ENCODE measurements around the gene IER5L.
A peak's percentile ranks its signal among the peaks of the same experiment; 100 is the strongest.

Gene IER5L

GRCh38 chr9:129213551-129213950 is 35.5 kb upstream of the IER5L start:
- Histone ChIP-seq H2BK120ac (ENCODE audit: low read depth, low read length) (no peak overlapping the region), H3K36me3 (ENCODE audit: control insufficient read depth in 1 of 2, insufficient read depth in 2 of 2, low read depth in 1 of 2, low read length in 2 of 2) (no peaks in the 10 kb centered on the region), H3K9me3 (ENCODE audit: control insufficient read depth, low read length) (no peaks in the 10 kb centered on the region), H3K9ac (ENCODE audit: low read length) (no peak overlapping the region), H3K79me1 (replicated peaks; ENCODE audit: low read length, poor library complexity, severe bottlenecking) (no peaks in the 10 kb centered on the region), H3K4me3 (ENCODE audit: insufficient read depth in 1 of 2, low read depth in 1 of 2, low read length in 2 of 2) (no peak overlapping the region), H3K14ac (ENCODE audit: low read length in 2 of 2) (no peak overlapping the region), H3K4ac (ENCODE audit: low read depth in 1 of 2, low read length in 2 of 2) (no peak overlapping the region), H2AK5ac (ENCODE audit: low read length, severe bottlenecking) (no peak overlapping the region), H2BK12ac (ENCODE audit: low read length in 2 of 2) (no peak overlapping the region), H3K27me3 (ENCODE audit: control insufficient read depth in 1 of 2, insufficient read depth in 1 of 2, low read length in 2 of 2) (peaks cover 0 to 3% of the 10 kb centered on the region in 2 experiments), H3K23ac (ENCODE audit: low read length in 2 of 2) (no peak overlapping the region), H3K4me2 (ENCODE audit: low read length, poor library complexity, severe bottlenecking) (no peak overlapping the region), H3K27ac (ENCODE audit: low read length, poor library complexity, severe bottlenecking) (no peak overlapping the region), H4K8ac (ENCODE audit: low read length) (no peak overlapping the region), H2BK15ac (ENCODE audit: low read depth, poor library complexity, severe bottlenecking) (no peak overlapping the region), H2AFZ (ENCODE audit: low read depth, low read length) (no peak overlapping the region), H2BK5ac (ENCODE audit: low read depth, low read length, poor library complexity, severe bottlenecking) (no peak overlapping the region), H3K4me1 (ENCODE audit: control insufficient read depth, insufficient read depth, low read depth, low read length) (no peaks in the 10 kb centered on the region), H3K18ac (ENCODE audit: low read depth in 1 of 2, low read length in 2 of 2) (no peak overlapping the region), H4K91ac (ENCODE audit: low read length) (no peak overlapping the region)
- WGBS = 94% methylated on average over 4 of the region's 5 CpGs
- no peak for DNase-seq

DNA sequence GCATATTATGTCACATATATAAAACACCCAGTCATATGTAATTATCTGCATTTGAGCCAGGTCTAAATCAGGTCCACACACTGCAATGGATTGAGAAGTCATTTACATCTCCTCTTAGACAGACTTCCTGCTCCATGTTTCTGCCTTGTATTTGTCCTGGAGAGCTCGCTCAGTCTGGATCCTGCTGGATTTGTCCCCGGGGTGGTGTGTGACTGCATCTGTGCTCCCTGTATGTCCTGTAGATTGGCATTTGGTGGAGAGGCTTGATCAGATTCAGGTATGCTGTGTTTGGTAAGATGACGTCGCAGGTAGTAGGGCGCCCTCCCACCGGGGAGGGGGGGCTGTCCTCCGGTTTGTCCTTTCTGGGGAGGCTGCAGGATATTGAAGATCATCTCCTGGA is 33.6 kb upstream of the IER5L start:
- no peak overlapping the region for H4K91ac ChIP-seq (ENCODE audit: low read length)
- no peak overlapping the region for H2BK15ac ChIP-seq (ENCODE audit: low read depth, poor library complexity, severe bottlenecking)
- no peak overlapping the region for H3K14ac ChIP-seq (ENCODE audit: low read length in 2 of 2)
- H3K9me3 ChIP-seq (ENCODE audit: control insufficient read depth, low read length) = no peaks in the 10 kb centered on the region
- no peak overlapping the region for H2BK120ac ChIP-seq (ENCODE audit: low read depth, low read length)
- no peak overlapping the region for H4K8ac ChIP-seq (ENCODE audit: low read length)
- no peak overlapping the region for H3K18ac ChIP-seq (ENCODE audit: low read depth in 1 of 2, low read length in 2 of 2)
- no peak overlapping the region for H2BK12ac ChIP-seq (ENCODE audit: low read length in 2 of 2)
- no peak overlapping the region for H3K4me2 ChIP-seq (ENCODE audit: low read length, poor library complexity, severe bottlenecking)
- 79% methylated on average over 7 of the region's 7 CpGs for WGBS
- no peak overlapping the region for H2AFZ ChIP-seq (ENCODE audit: low read depth, low read length)
- H3K4me3 ChIP-seq (ENCODE audit: insufficient read depth in 1 of 2, low read depth in 1 of 2, low read length in 2 of 2) = no peak overlapping the region
- no peak overlapping the region for H3K9ac ChIP-seq (ENCODE audit: low read length)
- H2BK5ac ChIP-seq (ENCODE audit: low read depth, low read length, poor library complexity, severe bottlenecking) = no peak overlapping the region
- H3K27me3 ChIP-seq (ENCODE audit: control insufficient read depth in 1 of 2, insufficient read depth in 1 of 2, low read length in 2 of 2) = no peaks in the 10 kb centered on the region
- H3K4me1 ChIP-seq (ENCODE audit: control insufficient read depth, insufficient read depth, low read depth, low read length) = no peaks in the 10 kb centered on the region
- H3K4ac ChIP-seq (ENCODE audit: low read depth in 1 of 2, low read length in 2 of 2) = no peak overlapping the region
- no peak overlapping the region for H3K27ac ChIP-seq (ENCODE audit: low read length, poor library complexity, severe bottlenecking)
- H3K79me1 ChIP-seq (replicated peaks; ENCODE audit: low read length, poor library complexity, severe bottlenecking) = no peaks in the 10 kb centered on the region
- H2AK5ac ChIP-seq (ENCODE audit: low read length, severe bottlenecking) = no peak overlapping the region
- H3K23ac ChIP-seq (ENCODE audit: low read length in 2 of 2) = no peak overlapping the region
- no peaks in the 10 kb centered on the region for H3K36me3 ChIP-seq (ENCODE audit: control insufficient read depth in 1 of 2, insufficient read depth in 2 of 2, low read depth in 1 of 2, low read length in 2 of 2)
- no peak for DNase-seq

GRCh38 chr9:129210125-129210524 is 32.1 kb upstream of the IER5L start:
- Histone ChIP-seq H4K8ac (ENCODE audit: low read length) (no peak overlapping the region), H2BK15ac (ENCODE audit: low read depth, poor library complexity, severe bottlenecking) (no peak overlapping the region), H3K27me3 (ENCODE audit: control insufficient read depth in 1 of 2, insufficient read depth in 1 of 2, low read length in 2 of 2) (no peaks in the 10 kb centered on the region), H3K79me1 (replicated peaks; ENCODE audit: low read length, poor library complexity, severe bottlenecking) (no peaks in the 10 kb centered on the region), H3K27ac (ENCODE audit: low read length, poor library complexity, severe bottlenecking) (no peak overlapping the region), H3K14ac (ENCODE audit: low read length in 2 of 2) (no peak overlapping the region), H4K91ac (ENCODE audit: low read length) (no peak overlapping the region), H2BK120ac (ENCODE audit: low read depth, low read length) (no peak overlapping the region), H3K18ac (ENCODE audit: low read depth in 1 of 2, low read length in 2 of 2) (no peak overlapping the region), H3K23ac (ENCODE audit: low read length in 2 of 2) (no peak overlapping the region), H3K36me3 (ENCODE audit: control insufficient read depth in 1 of 2, insufficient read depth in 2 of 2, low read depth in 1 of 2, low read length in 2 of 2) (no peaks in the 10 kb centered on the region), H2BK5ac (ENCODE audit: low read depth, low read length, poor library complexity, severe bottlenecking) (no peak overlapping the region), H2AFZ (ENCODE audit: low read depth, low read length) (no peak overlapping the region), H2BK12ac (ENCODE audit: low read length in 2 of 2) (no peak overlapping the region), H3K9ac (ENCODE audit: low read length) (no peak overlapping the region), H2AK5ac (ENCODE audit: low read length, severe bottlenecking) (no peak overlapping the region), H3K9me3 (ENCODE audit: control insufficient read depth, low read length) (no peaks in the 10 kb centered on the region), H3K4me3 (ENCODE audit: insufficient read depth in 1 of 2, low read depth in 1 of 2, low read length in 2 of 2) (no peak overlapping the region), H3K4ac (ENCODE audit: low read depth in 1 of 2, low read length in 2 of 2) (no peak overlapping the region), H3K4me1 (ENCODE audit: control insufficient read depth, insufficient read depth, low read depth, low read length) (no peaks in the 10 kb centered on the region), H3K4me2 (ENCODE audit: low read length, poor library complexity, severe bottlenecking) (no peak overlapping the region)
- DNase-seq = no peak
- WGBS = 91% methylated on average over 4 of the region's 5 CpGs

DNA sequence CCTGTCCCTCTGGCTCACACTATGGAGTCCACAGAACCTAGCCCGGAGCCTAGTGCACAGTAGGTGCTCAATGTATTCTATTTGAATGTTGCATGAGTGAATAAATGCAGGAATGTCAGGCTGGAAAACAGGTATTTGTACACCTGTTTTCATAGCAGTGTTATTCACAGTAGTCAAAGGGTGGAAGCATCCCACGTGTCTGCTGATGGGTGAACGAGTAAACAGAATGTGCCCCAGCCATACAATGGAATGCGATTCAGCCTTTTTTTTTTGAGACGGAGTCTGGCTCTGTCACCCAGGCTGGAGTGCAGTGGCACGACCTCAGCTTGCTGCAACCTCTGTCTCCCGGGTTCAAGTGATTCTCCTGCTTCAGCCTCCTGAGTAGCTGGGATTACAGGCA is 31.5 kb upstream of the IER5L start:
- Histone ChIP-seq H3K79me1 (replicated peaks; ENCODE audit: low read length, poor library complexity, severe bottlenecking) (no peaks in the 10 kb centered on the region), H3K18ac (ENCODE audit: low read depth in 1 of 2, low read length in 2 of 2) (no peak overlapping the region), H2BK15ac (ENCODE audit: low read depth, poor library complexity, severe bottlenecking) (no peak overlapping the region), H3K9me3 (ENCODE audit: control insufficient read depth, low read length) (no peaks in the 10 kb centered on the region), H3K23ac (ENCODE audit: low read length in 2 of 2) (no peak overlapping the region), H3K4ac (ENCODE audit: low read depth in 1 of 2, low read length in 2 of 2) (no peak overlapping the region), H2AK5ac (ENCODE audit: low read length, severe bottlenecking) (no peak overlapping the region), H3K4me3 (ENCODE audit: insufficient read depth in 1 of 2, low read depth in 1 of 2, low read length in 2 of 2) (no peak overlapping the region), H3K4me2 (ENCODE audit: low read length, poor library complexity, severe bottlenecking) (no peak overlapping the region), H2BK120ac (ENCODE audit: low read depth, low read length) (no peak overlapping the region), H2AFZ (ENCODE audit: low read depth, low read length) (no peak overlapping the region), H2BK5ac (ENCODE audit: low read depth, low read length, poor library complexity, severe bottlenecking) (no peak overlapping the region), H4K8ac (ENCODE audit: low read length) (no peak overlapping the region), H4K91ac (ENCODE audit: low read length) (peak overlapping the region; percentile 34), H3K27ac (ENCODE audit: low read length, poor library complexity, severe bottlenecking) (no peak overlapping the region), H3K36me3 (ENCODE audit: control insufficient read depth in 1 of 2, insufficient read depth in 2 of 2, low read depth in 1 of 2, low read length in 2 of 2) (no peaks in the 10 kb centered on the region), H3K14ac (ENCODE audit: low read length in 2 of 2) (no peak overlapping the region), H3K4me1 (ENCODE audit: control insufficient read depth, insufficient read depth, low read depth, low read length) (no peaks in the 10 kb centered on the region), H3K27me3 (ENCODE audit: control insufficient read depth in 1 of 2, insufficient read depth in 1 of 2, low read length in 2 of 2) (no peaks in the 10 kb centered on the region), H2BK12ac (ENCODE audit: low read length in 2 of 2) (no peak overlapping the region), H3K9ac (ENCODE audit: low read length) (no peak overlapping the region)
- WGBS = 66% methylated on average over 7 of the region's 7 CpGs
- DNase-seq = no peak

Data from mesenchymal stem cell (in vitro differentiated cells and primary cell).